Measurements from ENCODE around the gene WDR55.
"Not testable (repeated sequence)": the region's sequence is repeated elsewhere in the genome, so short reads cannot be mapped to it uniquely, and the experiment has no call there.

The WDR55 gene

GRCh38 chr5:140664359-140665119 is at the start of gene WDR55:
Gene WDR55, plus strand, starts transcription at chr5:140664904. Its CDS starts 9 bp downstream, at chr5:140664913.
- FAIRE-seq (no peak), DNase-seq (ENCODE audit: low spot score) (peak; percentile 90)

GRCh38 chr5:140622301-140622700 is 42.4 kb upstream of the WDR55 start:
- no peak for FAIRE-seq
- no peak for DNase-seq (ENCODE audit: low spot score)

- not testable (repeated sequence) for FAIRE-seq; DNase-seq (ENCODE audit: low spot score)
Observed at GRCh38 chr5:140623061-140623460, 41.6 kb upstream of the WDR55 start.

GRCh38 chr5:140624886-140625285 is 39.8 kb upstream of the WDR55 start:
- DNase-seq (ENCODE audit: low spot score); FAIRE-seq: not testable (repeated sequence)

GRCh38 chr5:140627972-140628371 is 36.7 kb upstream of the WDR55 start:
- FAIRE-seq = no peak
- no peak for DNase-seq (ENCODE audit: low spot score)

GRCh38 chr5:140628711-140629110 is 36.0 kb upstream of the WDR55 start:
- DNase-seq (ENCODE audit: low spot score) (peak; percentile 24), FAIRE-seq (no peak)

GRCh38 chr5:140630292-140631035 is 34.2 kb upstream of the WDR55 start:
- no peak for DNase-seq (ENCODE audit: low spot score)
- no peak for FAIRE-seq

- no peak for FAIRE-seq
Observed at GRCh38 chr5:140631036-140631417, 33.7 kb upstream of the WDR55 start.

GRCh38 chr5:140631831-140632365 is 32.8 kb upstream of the WDR55 start:
- no peak for FAIRE-seq
- no peak for DNase-seq (ENCODE audit: low spot score)

More at GRCh38 chr5:140631036-140631417, 33.7 kb upstream of the WDR55 start:
- no peak for DNase-seq (ENCODE audit: low spot score)

GRCh38 chr5:140632366-140633020 is 32.2 kb upstream of the WDR55 start:
- DNase-seq (ENCODE audit: low spot score) (no peak), FAIRE-seq (no peak)

GRCh38 chr5:140633021-140633471 is 31.7 kb upstream of the WDR55 start, which contains the start of gene CD14:
Gene CD14, minus strand, starts transcription at chr5:140633175. Its CDS starts 104 bp downstream, at chr5:140633071.
- DNase-seq (ENCODE audit: low spot score) = no peak
- no peak for FAIRE-seq

GRCh38 chr5:140633501-140633900 is 31.2 kb upstream of the WDR55 start:
- FAIRE-seq = no peak

GRCh38 chr5:140634103-140634502 is 30.6 kb upstream of the WDR55 start:
- DNase-seq (ENCODE audit: low spot score) = no peak
- no peak for FAIRE-seq

More at GRCh38 chr5:140633501-140633900, 31.2 kb upstream of the WDR55 start:
- DNase-seq (ENCODE audit: low spot score) = no peak

- FAIRE-seq (no peak), DNase-seq (ENCODE audit: low spot score) (no peak)
Observed at GRCh38 chr5:140635291-140636257, 29.1 kb upstream of the WDR55 start.

GRCh38 chr5:140637371-140638100 is 27.2 kb upstream of the WDR55 start:
- DNase-seq (ENCODE audit: low spot score) (no peak), FAIRE-seq (no peak)

- FAIRE-seq; DNase-seq (ENCODE audit: low spot score): not testable (repeated sequence)
Observed at GRCh38 chr5:140638898-140639147, 25.9 kb upstream of the WDR55 start.

- DNase-seq (ENCODE audit: low spot score) = peak; percentile 98
- FAIRE-seq = peak; percentile 53
Observed at GRCh38 chr5:140639148-140639981, 25.3 kb upstream of the WDR55 start, which contains the start of gene TMCO6. Gene TMCO6, plus strand, starts transcription at chr5:140639451. Its CDS starts 77 bp downstream, at chr5:140639528.

- FAIRE-seq (no peak), DNase-seq (ENCODE audit: low spot score) (no peak)
Observed at GRCh38 chr5:140641716-140642115, 23.0 kb upstream of the WDR55 start.

- FAIRE-seq (no peak), DNase-seq (ENCODE audit: low spot score) (no peak)
Observed at GRCh38 chr5:140642718-140643117, 22.0 kb upstream of the WDR55 start.

All from urothelium cell line (cell line).